NCI-H2196 treated with DMSO at 0.1 percent for 48 hours (cell line): ENCODE results near the gene SKAP1.
"Not testable (repeated sequence)": the region's sequence is repeated elsewhere in the genome, so short reads cannot be mapped to it uniquely, and the experiment has no call there.

Experiments
- DNase-seq: peaks from one replicate; lab custom pipeline; 2025; ENCODE audit not compliant: unreplicated experiment; lab: John Stamatoyannopoulos, UW

Gene SKAP1

DNA sequence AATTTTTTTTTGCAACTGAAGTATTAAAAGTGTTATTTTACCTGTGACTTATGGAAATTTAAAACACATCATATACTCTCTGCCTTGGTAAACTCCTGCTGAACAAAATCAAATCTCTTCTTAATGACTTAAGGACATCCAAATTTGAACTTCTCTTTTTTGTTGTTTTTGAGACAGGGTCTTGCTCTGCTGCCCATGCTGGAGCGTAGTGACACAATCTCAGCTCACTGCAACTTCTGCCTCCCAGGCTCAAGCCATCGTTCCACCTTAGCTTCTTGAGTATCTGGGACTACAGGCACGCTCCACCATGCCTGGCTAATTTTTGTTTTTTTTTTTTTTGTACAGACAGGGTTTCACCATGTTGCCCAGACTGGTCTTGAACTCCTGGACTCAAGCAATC, 56.1 kb downstream of the SKAP1 start:
- DNase-seq: no peak

DNA sequence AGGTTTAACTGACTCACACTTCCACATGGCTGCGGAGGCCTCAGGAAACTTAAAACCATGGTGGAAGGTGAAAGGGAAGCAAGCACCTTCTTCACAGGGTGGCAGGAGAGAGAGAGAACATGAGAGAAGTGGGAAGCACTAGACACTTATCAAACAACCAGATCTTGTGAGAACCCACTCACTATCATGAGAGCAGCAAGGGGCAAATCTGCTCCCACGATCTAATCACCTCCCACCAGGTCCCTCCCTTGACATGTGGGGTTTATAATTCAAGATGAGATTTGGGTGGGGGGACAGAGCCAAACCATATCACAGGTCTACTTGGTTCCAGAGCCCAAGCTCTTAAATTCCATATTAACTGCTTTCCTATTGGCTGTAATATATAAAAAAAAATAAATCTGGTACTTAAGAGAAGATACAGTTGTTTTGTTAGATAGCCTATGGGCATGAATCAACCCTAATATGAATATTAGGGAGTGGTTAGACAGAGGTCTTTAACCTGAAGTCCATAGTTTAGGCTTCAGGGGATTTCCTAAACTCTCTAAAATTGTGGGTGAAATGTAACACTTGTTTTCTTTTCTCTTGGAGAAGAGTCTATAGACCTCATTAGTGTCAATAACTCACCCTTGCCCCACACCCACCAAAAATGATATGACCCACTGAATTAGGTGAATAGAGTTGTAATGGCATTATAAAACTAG, 56.7 kb downstream of the SKAP1 start:
- no peak for DNase-seq

GRCh38 chr17:48368967-48369366, 61.0 kb downstream of the SKAP1 start:
- not testable (repeated sequence) for DNase-seq

- no peak for DNase-seq
Measured at GRCh38 chr17:48368352-48368908, 61.6 kb downstream of the SKAP1 start.

DNA sequence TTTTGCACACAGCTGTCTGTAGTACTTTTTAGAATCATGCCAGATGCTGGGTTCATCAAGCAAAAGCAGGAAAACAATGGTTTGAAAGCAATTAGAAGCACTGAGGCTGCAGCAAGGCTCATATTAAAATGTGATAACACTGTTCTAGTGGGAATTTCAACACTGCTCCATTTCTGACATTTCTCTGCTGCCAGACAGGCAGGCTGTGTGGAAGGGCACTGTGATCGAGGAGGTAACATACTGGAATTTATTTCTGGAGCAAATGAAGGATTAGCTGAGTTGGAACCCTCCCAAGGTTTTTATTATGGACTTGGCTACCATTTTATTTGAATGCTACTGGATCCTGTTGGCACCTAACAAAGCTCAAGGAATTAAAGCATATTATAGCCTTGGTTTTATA, 66.9 kb downstream of the SKAP1 start:
- no peak for DNase-seq

- DNase-seq: not testable (repeated sequence)
Measured at GRCh38 chr17:48360861-48361633, 69.0 kb downstream of the SKAP1 start.

- DNase-seq: no peak
Measured at GRCh38 chr17:48357779-48358602, 72.0 kb downstream of the SKAP1 start.

GRCh38 chr17:48356866-48357265, 73.1 kb downstream of the SKAP1 start:
- DNase-seq: no peak

DNA sequence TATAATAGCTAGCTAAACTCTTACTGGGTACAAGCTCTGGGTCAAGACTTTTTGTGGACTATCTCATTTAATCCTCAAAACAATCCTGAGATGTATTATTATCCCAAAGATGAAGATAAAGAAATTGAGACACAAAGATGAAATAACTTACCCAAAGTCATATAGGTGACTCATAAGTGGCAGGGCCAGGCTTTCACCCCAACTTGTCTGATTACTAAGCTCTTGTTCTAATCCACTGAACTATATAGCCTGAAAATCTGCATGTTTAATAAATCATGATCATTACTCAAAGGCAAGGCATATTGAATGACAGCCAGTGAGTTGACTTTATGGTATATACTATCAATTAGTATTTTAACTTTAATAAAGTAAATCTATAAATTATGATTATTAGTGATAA, 77.4 kb downstream of the SKAP1 start:
- no peak for DNase-seq

DNA sequence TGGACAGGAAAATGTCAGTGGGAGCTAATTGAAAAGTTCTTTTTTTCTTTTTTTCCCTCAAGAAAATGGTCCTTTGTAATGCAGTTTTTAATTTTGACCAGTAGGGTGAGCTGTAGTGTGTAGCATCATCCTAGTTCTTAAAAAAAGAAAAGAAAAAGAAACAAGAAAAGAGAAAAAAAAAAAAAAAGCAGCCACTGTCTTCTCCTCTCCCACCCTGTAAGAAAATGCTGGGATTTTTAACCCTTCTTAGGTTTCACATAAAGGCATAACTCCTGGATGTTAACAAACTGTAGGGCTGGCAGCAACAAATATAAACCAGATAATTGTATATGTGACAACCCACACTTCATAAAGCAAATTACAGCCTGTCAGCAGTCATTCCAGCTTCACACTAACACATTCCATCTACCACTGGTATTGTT, 78.1 kb downstream of the SKAP1 start:
- DNase-seq: no peak

- no peak for DNase-seq
Measured at GRCh38 chr17:48348352-48348751, 81.7 kb downstream of the SKAP1 start.

DNA sequence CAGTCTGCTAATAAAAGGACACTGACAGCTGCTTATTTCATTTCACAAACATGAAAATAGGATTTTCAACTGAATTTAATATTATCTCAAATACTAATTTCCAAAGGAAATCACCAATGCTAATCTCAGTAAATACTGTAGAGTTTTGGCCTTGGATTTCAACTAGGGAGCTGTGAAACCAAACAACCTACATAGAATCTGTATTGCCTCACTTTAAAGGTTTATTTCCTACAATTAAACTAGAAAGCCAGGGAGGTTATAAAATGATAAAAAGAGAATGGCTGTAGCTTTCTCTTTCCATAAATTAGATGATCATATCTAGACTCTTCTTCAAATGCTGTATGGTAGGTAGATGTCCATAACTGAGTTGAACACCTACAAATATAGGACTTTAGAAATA, 82.8 kb downstream of the SKAP1 start:
- DNase-seq: no peak

GRCh38 chr17:48344251-48344650, 85.8 kb downstream of the SKAP1 start:
- DNase-seq: no peak

- no peak for DNase-seq
Measured at GRCh38 chr17:48340916-48341315, 89.1 kb downstream of the SKAP1 start.

GRCh38 chr17:48338720-48339119, 91.3 kb downstream of the SKAP1 start:
- no peak for DNase-seq

DNA sequence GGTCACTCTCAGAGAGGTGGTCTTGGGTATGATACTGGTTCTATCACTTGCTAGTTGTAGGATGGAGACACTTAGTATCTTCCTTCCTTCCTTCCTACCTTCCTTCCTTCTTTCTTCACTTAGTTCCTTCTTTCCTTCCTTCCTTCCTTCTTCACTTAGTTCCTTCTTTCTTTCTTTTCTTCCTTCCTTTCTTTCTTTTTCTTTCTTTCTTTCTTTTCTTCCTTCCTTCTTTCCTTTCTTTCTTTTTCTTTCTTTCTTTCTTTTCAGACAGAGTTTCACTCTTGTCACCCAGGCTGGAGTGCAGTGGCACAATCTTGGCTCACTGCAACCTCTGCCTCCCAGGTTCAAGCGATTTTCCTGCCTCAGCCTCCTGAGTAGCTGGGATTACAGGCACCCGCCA, 92.1 kb downstream of the SKAP1 start:
- DNase-seq: not testable (repeated sequence)

- no peak for DNase-seq
Measured at GRCh38 chr17:48336986-48337385, 93.0 kb downstream of the SKAP1 start.

DNA sequence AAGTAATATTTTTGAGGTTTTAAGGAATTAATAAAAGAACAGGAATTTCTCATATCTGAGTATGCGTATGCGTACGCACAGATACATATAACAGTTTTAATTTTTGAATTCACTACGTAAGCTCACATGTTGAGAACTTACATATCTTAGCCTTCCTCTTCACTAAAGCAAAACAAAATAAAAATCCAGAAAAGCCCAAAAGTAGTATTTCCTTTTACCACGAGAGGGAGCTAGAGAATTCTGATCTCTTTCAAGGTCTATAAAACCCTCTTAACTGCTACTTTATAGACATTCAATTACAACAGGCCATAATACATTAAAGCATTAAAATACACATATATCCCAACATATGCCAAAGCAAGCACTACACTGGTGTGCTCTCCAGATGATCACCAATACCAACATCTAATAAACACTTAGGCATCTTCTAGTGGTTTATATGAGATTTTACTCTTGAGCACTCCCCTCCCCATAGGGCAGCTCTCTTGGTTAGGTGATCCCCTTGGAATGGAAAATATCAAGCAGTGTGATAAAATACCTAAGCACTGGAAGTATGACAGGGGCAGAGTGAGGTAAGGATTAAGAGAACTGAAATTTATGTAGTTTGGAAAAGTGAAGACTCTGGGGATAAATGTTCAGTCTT, 94.0 kb downstream of the SKAP1 start:
- peak; percentile 38 for DNase-seq

- no peak for DNase-seq
Measured at GRCh38 chr17:48335146-48335784, 94.7 kb downstream of the SKAP1 start.

GRCh38 chr17:48333034-48333530, 96.9 kb downstream of the SKAP1 start:
- no peak for DNase-seq
